Measurements from ENCODE around the gene NUDT9.
"Not testable (repeated sequence)": the region's sequence is repeated elsewhere in the genome, so short reads cannot be mapped to it uniquely, and the experiment has no call there.

Gene NUDT9

GRCh38 chr4:87444741-87445140, 22.4 kb downstream of the NUDT9 start:
- no peak overlapping the region for H3K4me3 ChIP-seq
- DNase-seq (ENCODE audit: low spot score) = no peak
- no peak overlapping the region for H3K27ac ChIP-seq
- no peak for TF ChIP-seq CTCF (IDR thresholded peaks at IDR 0.05)

- Histone ChIP-seq H3K4me3 (no peak overlapping the region), H3K27ac (no peak overlapping the region)
- no peak for TF ChIP-seq CTCF (IDR thresholded peaks at IDR 0.05)
- no peak for DNase-seq (ENCODE audit: low spot score)
Measured at GRCh38 chr4:87445964-87446363, 23.6 kb downstream of the NUDT9 start.

GRCh38 chr4:87446375-87446774, 24.0 kb downstream of the NUDT9 start:
- not testable (repeated sequence) for H3K4me3 ChIP-seq; H3K27ac ChIP-seq; DNase-seq (ENCODE audit: low spot score)

- Histone ChIP-seq H3K4me3 (no peak overlapping the region), H3K27ac (no peak overlapping the region)
- no peak for TF ChIP-seq CTCF (IDR thresholded peaks at IDR 0.05)
- no peak for DNase-seq (ENCODE audit: low spot score)
Measured at GRCh38 chr4:87451537-87451936, 29.2 kb downstream of the NUDT9 start.

GRCh38 chr4:87458913-87459312, 36.5 kb downstream of the NUDT9 start:
- no peak for DNase-seq (ENCODE audit: low spot score)
- H3K27ac ChIP-seq = no peak overlapping the region
- TF ChIP-seq CTCF (IDR thresholded peaks at IDR 0.05) = no peak
- no peak overlapping the region for H3K4me3 ChIP-seq

- TF ChIP-seq CTCF (IDR thresholded peaks at IDR 0.05) = no peak
- Histone ChIP-seq H3K27ac (no peak overlapping the region), H3K4me3 (no peak overlapping the region)
- no peak for DNase-seq (ENCODE audit: low spot score)
Measured at GRCh38 chr4:87461281-87461700, 38.9 kb downstream of the NUDT9 start.

GRCh38 chr4:87462102-87462501, 39.7 kb downstream of the NUDT9 start:
- no peak for DNase-seq (ENCODE audit: low spot score)
- Histone ChIP-seq H3K27ac (no peak overlapping the region), H3K4me3 (no peak overlapping the region)
- no peak for TF ChIP-seq CTCF (IDR thresholded peaks at IDR 0.05)
